ENCODE data around the gene THOC2.

DNA sequence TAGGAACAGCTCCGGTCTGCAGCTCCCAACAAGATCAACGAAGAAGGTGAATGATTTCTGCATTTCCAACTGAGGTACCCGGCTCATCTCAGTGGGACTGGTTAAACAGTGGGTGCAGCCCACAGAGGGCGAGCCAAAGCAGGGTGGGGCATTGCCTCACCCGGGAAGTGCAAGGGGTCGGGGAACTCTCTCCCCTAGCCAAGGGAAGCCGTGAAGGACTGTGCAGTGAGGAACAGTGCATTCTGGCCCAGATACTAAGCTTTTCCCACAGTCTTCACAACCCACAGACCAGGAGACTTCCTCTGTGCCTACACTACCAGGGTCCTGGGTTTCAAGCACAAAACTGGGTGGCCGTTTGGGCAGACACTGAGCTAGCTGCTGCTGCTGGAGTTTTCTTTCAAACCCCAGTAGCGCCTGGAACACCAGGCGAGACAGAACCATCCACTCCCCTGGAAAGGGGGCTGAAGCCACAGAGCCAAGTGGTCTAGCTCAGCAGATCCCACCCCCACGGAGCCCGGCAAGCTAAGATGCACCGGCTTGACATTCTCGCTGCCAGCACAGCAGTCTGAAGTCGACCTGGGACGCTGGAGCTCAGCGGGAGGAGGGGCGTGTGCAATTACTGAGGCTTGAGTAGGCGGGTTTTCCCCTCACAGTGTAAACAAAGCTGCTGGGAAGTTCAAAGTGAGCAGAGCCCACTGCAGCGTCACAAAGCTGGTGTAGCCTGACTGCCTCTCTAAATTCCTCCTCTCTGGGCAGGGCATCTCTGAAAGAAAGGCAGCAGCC lies 84.6 kb downstream of the THOC2 start:
- TF ChIP-seq CTCF (IDR thresholded peaks at IDR 0.05) (no peak), POLR2A (IDR thresholded peaks at IDR 0.05) (no peak)

All from heart left ventricle (tissue), 13 donors.